NCI-H526 treated with DMSO at 0.1 percent for 48 hours (cell line): Measurements from ENCODE around the gene CENPK.
"Not testable (repeated sequence)": the region's sequence is repeated elsewhere in the genome, so short reads cannot be mapped to it uniquely, and the experiment has no call there.

Source experiments
- DNase-seq: peaks from one replicate; lab custom pipeline; 2025; lab: John Stamatoyannopoulos, UW

CENPK gene, protein sequence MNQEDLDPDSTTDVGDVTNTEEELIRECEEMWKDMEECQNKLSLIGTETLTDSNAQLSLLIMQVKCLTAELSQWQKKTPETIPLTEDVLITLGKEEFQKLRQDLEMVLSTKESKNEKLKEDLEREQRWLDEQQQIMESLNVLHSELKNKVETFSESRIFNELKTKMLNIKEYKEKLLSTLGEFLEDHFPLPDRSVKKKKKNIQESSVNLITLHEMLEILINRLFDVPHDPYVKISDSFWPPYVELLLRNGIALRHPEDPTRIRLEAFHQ

GRCh38 chr5:65562731-65563701, at the start of gene CENPK, which contains the start of gene PPWD1:
TSS of gene CENPK (minus strand) at chr5:65563168. CDS start at chr5:65554907, 8,261 bp downstream.
TSS of gene PPWD1 (plus strand) at chr5:65563296. CDS start at chr5:65563311, 15 bp downstream.
- peak; percentile 86 for DNase-seq

DNA sequence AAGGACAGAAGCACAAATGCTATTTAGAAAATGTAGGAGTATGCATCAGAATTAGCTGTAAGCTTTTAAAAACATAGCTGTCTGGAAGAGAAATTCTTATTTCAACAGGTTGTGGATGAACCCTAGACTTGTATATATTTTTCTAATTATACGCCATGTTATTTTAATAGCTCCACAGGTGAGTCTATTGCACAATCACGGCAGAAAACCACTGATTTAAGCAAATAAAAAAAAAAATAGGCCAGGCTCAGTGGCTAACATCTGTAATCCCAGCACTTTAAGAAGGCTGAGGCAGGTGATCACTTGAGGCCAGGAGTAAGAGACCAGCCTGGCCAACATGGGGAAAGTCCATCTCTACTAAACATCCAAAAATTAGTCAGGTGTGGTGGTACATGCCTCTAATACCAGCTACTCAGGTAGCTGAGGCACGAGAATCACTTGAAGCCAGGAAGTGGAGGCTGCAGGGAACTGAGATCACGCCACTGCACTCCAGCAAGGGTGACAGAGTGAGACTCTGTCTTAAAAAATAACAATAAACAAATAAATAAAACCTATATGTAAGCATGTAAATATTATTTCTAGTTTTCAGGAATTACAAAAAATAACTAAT, 49.4 kb upstream of the CENPK start:
- DNase-seq = no peak

GRCh38 chr5:65611524-65611923, 48.6 kb upstream of the CENPK start:
- peak; percentile 90 for DNase-seq

GRCh38 chr5:65601761-65602160, 38.8 kb upstream of the CENPK start:
- not testable (repeated sequence) for DNase-seq

GRCh38 chr5:65588694-65589093, 25.7 kb upstream of the CENPK start:
- no peak for DNase-seq

- no peak for DNase-seq
These were observed 14.2 kb upstream of the CENPK start for GRCh38 chr5:65577141-65577540.

DNA sequence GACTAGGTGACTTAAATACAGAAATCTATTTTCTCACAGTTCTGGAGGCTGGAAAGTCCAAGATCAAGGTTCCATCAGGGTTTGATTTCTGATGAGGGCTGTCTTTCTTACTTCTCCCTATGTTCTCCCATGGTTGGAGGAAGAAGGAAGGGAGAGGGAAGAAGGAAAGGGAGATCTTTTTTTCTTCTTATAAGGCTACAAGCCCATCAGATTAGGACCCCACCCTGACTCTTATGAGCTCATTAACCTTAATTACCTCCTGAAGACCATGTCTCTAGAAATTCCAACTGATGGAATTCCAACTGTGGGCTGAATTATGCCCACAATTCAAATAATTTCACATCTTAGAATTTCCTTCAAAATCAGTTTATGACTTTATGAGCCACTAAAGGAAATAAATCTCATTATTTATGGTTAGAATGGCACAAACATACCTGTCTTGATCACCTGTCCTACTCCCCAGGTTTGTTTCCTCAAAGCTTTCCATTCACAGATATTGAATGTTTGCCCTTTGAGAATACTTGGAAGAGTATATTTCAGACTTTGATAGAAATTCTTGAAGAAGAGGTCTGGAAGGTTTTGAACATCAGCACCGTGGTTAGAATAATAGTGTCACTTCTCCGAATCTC, 7.7 kb upstream of the CENPK start:
- no peak for DNase-seq

GRCh38 chr5:65566505-65566904, 3.5 kb upstream of the CENPK start:
- DNase-seq = no peak

- no peak for DNase-seq
These were observed 809 bp upstream of the CENPK start for GRCh38 chr5:65563777-65564176.

GRCh38 chr5:65556718-65557117, 6.2 kb downstream of the CENPK start:
- no peak for DNase-seq

DNA sequence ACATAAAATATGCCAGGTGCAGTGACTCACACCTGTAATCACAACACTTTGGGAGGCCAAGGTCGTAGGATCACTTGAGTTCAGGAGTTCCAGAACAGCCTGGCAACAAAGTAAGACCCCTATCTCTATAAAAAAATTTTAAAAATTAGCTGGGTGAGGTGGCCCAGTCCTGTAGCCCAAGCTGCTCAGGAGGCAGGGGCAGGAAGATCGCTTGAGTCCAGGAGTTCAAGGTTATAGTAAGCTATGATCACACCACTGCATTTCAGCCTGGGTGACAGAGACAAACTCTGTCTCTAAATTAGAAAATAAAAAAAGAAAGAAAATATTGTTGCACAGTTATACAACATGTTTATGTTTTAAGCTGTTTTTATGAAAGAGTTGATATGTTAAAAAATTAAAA, 6.8 kb downstream of the CENPK start:
- no peak for DNase-seq

DNA sequence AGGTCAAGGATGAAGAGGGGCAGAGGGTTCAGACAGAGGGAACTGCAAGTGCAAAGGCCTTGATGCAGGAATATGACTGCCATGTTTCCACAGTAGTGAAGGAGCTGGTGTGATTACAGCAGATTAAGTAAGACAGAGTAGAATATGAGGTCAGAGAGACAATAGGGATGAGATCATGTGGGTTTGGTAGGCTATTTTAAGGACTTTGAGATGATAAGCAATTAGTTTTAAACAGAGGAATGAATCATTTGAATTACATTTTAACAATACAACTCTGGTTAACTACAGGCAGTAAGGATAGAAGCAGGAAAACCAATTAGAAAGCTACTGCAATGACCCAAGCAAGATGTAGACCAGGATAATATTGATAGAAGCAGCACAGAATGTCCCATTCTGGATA, 7.7 kb downstream of the CENPK start:
- DNase-seq = no peak

DNA sequence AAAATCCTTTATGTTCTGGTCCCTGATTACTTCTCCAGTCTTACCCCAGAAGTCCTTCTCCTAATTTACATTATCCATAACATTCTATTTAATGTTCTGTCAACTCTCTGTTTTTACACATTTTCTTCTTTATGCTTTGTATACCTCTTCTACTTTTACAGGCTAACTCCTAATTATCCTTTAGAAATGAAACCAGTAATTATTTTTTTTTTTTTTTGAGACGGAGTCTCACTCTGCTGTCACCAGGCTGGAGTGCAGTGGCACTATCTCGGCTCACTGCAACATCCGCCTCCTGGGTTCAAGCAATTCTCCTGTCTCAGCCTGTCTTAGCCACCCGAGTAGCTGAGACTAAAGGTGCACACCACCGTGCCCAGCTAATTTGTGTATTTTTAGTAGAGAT, 9.0 kb downstream of the CENPK start:
- DNase-seq = no peak

DNA sequence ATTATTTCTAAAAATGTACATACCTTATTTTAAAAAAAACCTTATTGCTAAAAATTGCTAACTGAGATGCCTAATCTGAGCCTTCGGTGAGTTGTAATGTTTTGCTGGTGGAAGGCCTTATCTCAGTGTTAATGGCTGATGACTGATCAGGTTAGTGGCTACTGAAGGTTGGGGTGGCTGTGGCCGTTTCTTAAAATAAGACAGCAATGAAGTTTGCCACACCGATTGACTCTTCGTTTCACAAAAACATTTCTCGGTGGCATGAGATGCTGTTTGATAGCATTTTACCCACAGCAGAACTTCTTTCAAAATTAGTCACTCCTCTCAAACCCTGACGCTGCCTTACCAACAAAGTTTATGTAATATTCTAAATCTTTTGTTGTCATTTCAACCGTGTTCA, 14.7 kb downstream of the CENPK start:
- no peak for DNase-seq

DNA sequence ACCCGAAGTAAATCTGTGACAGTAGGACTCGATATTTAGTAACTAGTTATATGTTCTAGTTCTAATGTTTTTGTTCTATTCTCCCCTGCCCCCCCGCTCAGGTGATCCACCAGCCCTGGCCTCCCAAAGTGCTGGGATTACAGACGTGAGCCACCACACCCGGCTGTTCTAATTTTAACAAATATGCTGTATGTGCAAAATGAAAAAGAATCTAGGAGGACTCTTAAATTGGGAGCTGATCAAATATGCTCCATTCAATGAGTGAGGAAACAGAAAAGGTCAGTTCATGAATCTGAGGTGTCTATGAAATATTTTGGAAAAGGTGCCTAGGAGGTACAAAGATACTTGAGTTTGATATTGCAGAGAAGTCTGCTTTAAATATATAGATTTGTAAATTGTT, 16.8 kb downstream of the CENPK start:
- DNase-seq = no peak

GRCh38 chr5:65544473-65544872, 18.5 kb downstream of the CENPK start:
- DNase-seq = no peak

DNA sequence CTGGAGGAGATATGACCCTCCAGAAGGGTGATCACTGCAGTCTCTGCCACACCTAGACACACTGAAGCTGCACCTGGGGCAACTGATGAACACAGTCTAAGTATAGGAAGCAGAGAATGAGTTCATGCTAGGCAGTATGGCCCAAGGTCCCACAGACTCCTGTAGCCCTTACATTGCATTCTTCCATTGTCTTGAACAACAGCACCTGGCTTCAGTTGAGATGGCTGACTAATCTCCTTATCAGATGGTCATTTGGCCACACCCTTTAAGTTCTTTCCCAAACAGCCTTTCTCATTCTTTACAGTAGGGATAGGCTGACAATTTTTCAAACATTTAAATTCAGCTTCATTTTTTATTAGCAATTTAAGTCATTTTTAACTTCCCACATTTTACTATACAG, 23.1 kb downstream of the CENPK start:
- DNase-seq = no peak

DNA sequence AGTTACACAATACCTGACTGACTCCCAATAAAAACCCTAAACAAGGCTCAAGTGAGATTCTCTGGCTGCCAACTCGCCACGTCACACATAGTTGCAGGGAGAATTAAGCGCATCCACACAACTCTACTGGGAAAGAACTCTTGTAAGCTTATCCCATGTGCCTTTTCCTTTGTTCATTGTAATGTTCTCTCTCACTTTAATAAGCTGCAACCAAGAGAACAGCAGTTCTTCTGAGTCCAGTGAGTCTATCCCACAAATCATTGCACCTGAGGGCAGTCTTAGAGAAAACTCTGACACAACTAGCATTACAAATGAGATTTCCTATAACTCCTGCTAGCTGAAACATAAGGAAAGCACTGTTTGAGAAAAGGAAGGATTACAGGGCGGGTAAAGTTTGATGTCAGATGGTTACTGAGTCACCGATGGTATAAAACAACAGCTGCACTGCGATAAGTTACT, 27.4 kb downstream of the CENPK start:
- no peak for DNase-seq

DNA sequence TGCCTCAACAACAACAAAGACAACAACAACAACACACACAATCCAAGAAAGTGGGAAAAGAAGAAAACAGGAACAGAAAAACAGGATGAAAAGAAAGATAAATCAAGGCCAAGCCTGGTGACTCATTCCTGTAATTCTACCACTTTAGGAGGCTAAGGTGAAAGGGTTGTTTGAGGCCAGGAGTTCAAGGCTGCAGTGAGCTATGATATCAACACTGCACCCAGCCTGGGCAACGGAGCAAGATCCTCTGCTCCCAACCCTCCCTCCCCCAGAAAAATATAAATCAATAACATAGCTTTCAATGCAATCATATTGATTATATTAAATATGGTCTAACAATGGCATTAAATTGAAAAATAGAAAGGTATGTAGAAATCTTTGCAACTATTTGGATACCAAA, 32.1 kb downstream of the CENPK start:
- DNase-seq = no peak

DNA sequence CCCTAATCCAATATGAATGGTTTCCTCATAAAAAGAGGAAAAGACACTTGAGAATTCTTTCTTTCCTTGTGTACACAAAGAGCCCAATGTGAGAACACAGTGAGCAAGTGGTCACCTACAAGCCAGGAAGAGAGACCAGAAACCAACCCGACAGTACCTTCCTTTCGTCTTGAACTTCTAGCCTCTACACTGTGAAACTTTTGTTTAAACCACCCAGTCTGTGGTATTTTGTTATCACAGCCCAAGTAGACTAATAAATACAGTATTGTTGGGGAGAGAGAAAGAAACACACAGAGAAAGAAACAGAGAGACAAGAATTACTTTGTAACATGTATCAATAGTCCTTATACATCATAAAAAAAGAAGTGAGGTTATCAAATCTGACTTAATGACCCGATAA, 37.2 kb downstream of the CENPK start:
- no peak for DNase-seq

GRCh38 chr5:65512170-65512937, 50.6 kb downstream of the CENPK start:
- DNase-seq = no peak
